Activated CD4-positive, alpha-beta T cell treated with anti-CD3 and anti-CD28 coated beads, Interleukin-2, amount 50 U/mL, for 48 hours (primary cell): Measurements from ENCODE around the gene FAM193A.
"Not testable (repeated sequence)": the region's sequence is repeated elsewhere in the genome, so short reads cannot be mapped to it uniquely, and the experiment has no call there.

Experiments used
- DNase-seq, 2 experiments: peaks; one replicate each; pipeline ENCODE4 v3.0.0-alpha.2; 2020

Gene FAM193A

GRCh38 chr4:2755821-2756690, 219.6 kb downstream of the FAM193A start, which contains the start of gene TNIP2:
Gene TNIP2, minus strand, starts transcription at chr4:2756336. Its CDS starts 47 bp downstream, at chr4:2756289.
- peak; percentile 75 to 76 for DNase-seq

DNA sequence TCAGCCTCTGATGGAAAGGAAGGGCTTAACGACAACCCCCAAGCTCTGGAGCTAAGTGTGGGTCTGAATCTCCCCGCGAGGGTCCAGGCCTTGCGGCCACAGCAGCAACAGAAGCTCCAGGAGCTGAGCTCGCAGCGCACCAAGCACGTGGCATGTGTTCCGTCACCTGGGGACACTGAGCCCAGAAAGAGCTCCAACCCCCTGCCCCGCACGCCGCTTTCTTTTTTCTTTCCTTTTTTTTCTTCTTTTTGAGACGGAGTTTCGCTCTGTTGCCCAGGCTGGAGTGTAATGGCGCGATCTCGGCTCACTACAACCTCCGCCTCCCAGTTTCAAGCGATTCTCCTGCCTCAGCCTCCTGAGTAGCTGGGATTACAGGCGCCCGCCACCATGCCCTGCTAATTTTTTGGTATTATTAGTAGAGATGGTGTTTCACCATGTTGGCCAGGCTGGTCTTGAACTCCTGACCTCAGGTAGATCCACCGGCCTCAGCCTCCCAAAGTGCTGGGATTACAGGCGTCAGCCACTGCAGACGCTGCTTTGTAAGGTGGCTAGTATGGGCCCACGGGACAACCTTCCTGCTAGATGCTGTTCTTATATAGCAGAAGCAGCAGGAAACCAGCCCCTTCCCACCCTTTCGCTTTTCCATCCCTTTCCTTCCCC, 220.4 kb downstream of the FAM193A start:
- no peak for DNase-seq

GRCh38 chr4:2757426-2757825, 221.0 kb downstream of the FAM193A start:
- DNase-seq, result no peak

DNA sequence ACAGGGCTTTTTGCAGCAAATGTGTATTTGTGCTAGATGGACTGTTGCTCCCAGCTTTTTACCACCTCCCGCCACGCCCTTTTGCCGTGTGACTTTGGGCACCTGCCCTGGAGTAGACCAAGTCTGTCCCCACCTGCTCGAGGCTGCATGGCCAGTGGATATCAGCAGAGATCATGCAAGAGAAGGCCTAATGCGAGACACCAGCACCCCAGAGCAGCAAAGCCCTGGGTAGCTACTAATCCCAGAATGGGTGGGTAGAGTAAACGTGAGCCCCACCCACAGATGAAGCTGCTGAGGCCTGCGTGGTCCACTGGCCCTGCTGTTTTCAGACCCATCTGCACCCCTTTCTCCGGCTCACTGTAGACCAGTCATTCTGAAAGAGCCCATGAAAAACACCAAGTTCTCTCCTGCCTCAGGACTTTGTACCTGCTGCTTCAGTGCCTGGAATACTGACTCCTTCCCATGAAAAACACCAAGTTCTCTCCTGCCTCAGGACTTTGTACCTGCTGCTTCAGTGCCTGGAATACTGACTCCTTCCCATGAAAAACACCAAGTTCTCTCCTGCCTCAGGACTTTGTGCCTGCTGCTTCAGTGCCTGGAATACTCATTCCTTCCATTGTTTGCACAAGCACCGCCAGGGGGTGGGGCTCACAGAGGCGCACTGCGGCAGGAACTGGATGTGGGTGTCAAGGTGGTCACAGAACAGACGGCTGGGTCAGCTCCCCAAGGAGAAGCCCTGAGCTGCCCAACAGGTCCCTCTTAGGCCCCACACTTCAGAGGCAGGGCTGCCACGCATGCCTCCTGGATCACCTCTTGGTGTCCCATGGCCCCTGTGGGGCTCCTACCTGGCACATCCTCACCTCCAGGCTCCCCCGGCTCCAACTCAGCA, 224.8 kb downstream of the FAM193A start:
- DNase-seq, result peak; percentile 35 to 41

DNA sequence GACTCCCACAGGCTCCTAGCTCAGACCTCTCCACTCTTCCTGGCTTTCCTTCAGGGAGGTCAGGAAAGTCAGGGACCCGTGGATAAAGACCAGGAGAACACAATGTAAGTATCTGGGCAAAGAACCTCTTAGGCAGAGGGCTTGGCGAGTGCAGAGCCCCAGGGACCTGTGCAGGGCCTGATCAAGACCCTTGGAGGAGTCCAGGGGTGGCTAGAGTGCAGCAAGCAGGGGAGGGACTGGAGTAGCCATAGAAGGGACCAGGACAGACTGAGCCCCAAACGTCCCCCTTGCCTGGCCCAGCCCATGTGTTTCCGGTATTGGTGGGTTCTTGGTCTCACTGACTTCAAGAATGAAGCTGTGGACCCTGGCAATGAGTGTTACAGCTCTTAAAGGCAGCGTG, 225.6 kb downstream of the FAM193A start:
- DNase-seq, result no peak

GRCh38 chr4:2762486-2763370, 226.3 kb downstream of the FAM193A start:
- DNase-seq, result not testable (repeated sequence)

GRCh38 chr4:2763511-2763967, 227.1 kb downstream of the FAM193A start:
- no peak for DNase-seq

- DNase-seq, result no peak
These were observed 229.5 kb downstream of the FAM193A start for GRCh38 chr4:2765832-2766526.

GRCh38 chr4:2767046-2767704, 230.7 kb downstream of the FAM193A start:
- DNase-seq, result no peak

GRCh38 chr4:2767705-2768074, 231.2 kb downstream of the FAM193A start:
- DNase-seq, result no peak

DNA sequence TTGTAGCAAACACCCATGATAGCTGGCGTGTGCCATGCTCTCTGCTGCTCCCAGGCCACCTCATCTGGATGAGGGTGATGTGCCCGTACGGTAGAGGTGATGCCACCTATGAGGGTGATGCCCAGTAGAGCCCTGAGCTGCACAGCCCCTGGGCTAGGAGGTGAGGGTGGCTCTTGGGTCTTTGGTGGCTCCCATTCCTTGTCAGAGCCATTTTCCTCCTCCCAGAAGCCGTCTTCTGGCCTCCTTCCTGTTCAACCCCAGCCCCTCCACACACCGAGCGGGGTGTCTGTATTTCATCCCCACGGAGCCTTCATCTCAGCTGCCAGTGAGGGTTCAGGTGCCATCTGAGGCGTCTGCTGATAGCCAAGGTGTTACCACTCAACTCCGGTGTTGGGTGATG, 231.7 kb downstream of the FAM193A start:
- DNase-seq, result no peak

- DNase-seq, result no peak
These were observed 232.5 kb downstream of the FAM193A start for GRCh38 chr4:2768921-2769336.

GRCh38 chr4:2771264-2771663, 234.8 kb downstream of the FAM193A start:
- no peak for DNase-seq

DNA sequence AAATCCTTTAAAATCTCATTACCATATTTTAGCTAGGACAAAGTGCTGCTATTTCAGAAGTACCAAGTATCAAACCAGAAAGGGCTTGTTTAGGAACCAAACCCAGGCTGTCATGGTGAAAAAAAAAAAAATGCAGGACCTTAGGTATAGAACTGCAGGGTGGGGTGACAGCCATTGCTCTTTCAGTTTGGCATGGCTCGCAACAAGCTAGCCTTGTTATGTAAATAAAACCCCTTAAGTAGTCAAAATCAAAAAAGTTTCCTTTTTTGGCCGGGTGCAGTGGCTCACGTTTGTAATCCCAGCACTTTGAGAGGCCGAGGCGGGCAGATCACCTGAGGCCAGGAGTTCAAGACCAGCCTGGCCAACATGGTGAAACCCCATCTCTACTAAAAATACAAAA, 244.2 kb downstream of the FAM193A start:
- not testable (repeated sequence) for DNase-seq

- DNase-seq, result no peak
These were observed 245.5 kb downstream of the FAM193A start for GRCh38 chr4:2781911-2782310.
